OCI-M2 (cell line): ENCODE results near the gene DVL1.
A peak's percentile ranks its signal among the peaks of the same experiment; 100 is the strongest.
"Not testable (repeated sequence)": the region's sequence is repeated elsewhere in the genome, so short reads cannot be mapped to it uniquely, and the experiment has no call there.

ENCODE experiments used
- DNase-seq: peaks from one replicate; lab custom pipeline; 2025; ENCODE audit not compliant: unreplicated experiment; lab: John Stamatoyannopoulos, UW

Gene DVL1

DNA sequence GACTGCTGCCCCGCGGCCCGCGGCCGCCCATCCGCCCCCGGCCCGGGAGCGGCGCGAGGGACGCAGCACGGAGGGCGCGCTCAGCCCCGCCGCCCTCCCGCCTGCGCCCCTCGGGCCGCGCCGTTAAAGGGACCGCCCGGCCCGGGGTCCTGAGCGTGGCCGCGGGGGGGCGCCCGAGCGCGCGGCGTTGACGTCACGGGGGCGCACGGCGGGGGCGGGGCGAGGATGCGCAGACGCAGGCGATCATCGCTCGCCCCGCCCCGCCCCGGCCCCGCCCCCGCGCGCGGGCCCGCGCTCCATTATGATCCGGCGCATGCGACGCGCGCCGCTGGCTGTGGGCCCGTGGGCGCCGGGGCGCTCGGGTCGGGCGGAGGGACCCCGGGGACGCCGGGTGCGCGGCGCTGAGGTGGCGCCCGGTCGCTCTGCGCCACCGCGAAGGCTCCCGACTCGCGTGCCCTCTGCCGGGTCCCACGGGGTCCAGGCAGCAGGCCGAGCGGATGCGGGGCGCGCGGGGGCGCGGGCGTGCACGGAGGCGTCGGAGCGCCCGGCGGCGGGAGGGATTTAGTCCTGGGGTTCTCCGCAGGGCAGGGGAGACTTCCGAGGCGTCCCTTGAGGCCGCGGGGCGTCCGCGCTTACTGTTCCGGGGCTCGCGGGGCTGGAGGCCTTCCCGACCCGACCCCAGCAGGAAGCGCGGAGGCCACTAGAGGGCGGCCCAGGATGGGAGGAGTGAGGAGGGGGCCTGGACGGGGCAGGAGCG is at the start of gene DVL1:
Gene DVL1, minus strand, starts transcription at position 163 of the 757 bp plus-strand sequence. CDS start 353 bp downstream, outside the sequence.
- DNase-seq = no peak

DNA sequence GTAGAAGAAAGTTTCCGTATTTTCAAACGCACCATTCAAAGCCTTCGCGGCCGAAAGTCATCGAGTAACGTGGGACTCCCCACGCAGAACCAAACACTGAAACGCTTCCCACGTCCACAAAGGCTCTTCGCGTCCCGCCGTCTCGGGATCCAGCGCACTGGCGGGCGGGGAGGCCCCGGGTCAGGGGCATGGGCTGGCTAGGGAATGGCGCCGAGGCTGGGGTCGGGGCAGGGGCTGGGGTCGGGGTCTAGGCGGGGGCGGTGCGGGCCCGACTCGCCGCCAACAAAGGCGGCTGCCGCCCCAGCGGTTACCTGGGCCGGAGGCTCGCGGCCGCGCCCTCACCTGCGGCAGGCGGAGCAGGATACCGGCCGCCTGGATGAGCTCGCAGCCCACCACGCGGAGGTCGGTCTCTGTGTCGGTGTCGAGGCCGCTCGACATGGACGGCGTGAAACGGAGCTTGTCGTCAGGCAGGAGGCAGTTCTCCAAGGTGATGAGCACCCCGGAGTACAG is 49.5 kb upstream of the DVL1 start:
- DNase-seq = no peak

DNA sequence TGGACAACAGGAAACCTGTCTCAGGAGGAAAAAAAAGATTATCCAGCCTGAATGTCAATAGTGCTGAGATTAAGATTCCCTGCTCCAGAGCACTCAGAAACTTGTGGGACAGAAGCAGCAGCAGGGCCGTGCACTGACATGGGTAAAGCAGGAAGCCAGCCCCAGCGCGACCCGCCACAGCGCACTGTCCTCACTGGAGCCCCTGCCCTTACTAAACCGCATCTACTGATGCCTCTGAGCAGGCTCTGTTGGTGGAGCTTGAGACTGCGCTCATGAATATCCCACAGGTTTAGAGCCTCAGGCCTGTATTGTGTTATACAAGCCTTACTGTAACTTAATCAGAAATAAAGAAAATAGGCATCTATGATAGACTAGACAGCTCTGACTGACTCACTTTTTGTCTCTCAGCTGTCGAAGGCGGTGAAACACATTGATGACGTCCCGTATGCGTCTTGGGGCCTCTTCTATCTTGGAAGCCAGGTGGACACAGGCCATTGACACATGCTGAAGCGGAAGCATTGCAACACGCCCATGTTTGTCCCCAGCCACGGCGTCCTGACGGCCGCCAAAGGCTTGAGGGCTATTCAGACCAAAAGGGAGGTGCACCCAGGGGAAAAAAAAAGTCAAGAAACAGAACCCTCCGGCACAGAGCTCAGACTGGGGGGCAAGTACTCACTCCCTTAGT is 48.8 kb upstream of the DVL1 start:
- no peak for DNase-seq

DNA sequence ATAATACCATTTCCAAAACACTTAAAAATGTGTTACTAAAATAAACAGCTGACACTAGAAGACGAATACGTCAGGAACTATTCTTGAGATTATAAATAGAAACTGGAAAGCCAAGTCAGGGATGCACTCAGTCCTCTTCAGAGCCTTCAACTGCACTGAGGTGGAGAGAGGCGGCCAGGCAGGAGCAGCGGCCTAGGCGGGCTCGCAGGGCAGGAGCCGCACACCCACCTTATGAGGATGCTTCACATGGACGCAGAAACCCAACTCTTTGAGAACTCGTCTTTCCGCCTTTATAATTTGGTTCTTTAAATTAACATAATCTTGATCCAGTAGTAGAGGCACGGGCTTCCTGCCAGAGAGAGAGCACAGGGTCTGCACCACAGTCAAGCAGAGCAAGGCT is 45.9 kb upstream of the DVL1 start:
- DNase-seq = no peak

DNA sequence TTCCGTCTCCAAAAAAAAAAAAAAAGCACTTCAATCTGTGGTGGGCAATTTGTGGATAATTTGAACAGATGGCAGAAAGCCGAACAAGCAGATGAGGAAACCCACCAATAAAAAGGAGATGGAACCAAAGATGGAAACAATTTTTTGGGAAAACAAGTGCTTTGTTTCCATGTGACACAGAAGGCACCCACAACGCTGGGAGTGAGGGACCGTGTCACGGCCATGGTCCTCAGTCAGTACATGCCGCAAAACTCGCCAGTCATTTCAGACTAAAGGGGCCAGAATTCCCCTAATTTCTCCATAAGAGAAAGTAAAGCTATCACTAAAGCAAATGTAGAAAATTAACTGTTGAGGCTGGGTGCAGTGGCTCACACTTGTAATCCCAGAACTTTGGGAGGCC is 44.9 kb upstream of the DVL1 start:
- no peak for DNase-seq

DNA sequence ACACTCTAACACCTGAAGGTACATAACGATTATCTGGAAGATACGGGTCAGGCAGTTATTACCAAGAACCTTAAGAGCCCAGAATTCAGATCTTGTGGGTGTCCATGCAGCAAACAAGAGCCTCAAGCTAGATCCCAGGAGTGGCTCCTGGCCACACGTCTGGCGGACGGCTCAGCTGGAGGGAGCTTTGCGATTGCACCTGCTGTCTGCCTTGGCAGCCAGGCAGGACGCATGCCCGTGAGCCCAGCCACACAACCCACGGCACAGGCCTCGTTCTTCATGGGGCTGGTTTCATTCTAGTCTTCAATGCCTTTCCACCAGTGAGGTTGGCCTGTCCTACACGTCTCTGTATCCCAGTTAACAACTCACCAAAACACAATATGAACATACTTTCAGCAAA is 44.2 kb upstream of the DVL1 start:
- DNase-seq = no peak

DNA sequence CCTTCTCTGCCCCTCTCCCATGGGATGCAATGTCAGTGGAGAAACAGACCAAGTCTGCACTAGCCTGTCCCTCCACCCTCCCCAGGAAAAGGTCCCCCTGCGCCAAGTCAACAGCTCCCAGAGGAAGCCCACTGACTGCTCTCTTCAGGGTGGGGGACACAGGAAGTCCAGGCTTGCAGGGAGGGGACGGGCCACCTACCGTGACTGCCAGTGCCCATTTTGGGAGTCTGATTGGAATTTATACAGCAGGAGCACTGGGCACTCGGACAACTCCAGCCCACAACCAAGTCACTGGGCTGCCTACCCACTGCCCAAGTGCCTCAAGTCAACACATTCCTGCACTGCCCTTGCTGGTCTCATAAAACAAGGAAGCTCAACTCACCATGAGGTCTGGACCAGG is 43.8 kb upstream of the DVL1 start:
- DNase-seq = no peak

DNA sequence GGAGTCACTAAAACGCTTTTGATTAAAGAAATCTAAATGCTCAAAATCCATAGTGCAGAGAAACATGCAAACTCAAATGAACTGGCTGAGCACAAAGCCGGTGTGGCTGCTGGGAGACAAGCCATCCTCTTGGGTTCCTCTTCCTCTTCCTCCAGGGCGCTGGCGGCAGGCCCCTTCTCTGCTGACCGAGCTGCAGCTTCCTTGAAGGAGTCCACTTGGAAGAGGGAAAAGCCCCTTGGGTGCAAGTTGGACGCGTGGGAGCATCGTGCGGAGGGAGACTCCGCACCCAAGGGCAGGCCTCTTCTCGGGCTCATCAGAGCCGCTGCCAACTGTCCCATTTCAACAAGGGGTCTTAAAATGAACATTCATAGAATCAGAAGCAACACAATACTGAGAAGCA is 42.0 kb upstream of the DVL1 start:
- no peak for DNase-seq

DNA sequence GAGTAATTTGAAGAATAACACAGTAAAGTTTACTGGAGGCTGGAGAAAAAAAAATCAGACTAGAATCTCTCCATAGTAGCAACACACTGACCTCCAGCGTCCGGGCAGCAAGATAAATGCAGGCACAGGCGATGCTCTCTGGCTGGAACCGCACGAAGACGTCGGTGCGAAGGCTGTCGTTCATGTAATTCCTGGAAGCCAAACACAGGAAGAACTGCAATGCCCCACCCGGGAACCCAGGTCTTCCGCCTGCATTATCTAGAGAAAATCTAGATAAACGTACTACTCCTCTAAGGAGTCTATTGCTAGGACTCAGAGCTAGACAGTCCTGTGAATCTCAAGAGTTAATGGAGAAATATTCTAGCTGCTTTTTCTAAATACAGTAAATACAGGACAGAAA is 41.5 kb upstream of the DVL1 start:
- DNase-seq = no peak

DNA sequence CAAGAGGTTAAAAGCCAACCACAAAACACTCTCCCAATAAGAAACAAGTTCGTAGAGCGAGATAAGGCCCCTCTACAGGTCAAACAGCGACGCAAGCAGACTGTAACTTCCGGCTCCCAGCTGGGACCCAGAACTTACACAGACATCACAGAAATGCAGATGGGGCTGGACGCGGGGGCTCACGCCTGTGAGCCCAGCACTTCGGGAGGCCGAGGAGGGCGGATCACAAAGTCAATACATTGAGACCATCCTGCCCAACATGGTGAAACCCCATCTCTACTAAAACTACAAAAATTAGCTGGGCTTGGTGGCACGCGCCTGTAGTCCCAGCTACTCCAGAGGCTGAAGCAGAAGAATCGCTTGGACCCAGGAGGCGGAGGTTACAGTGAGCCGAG is 38.9 kb upstream of the DVL1 start:
- DNase-seq = no peak

DNA sequence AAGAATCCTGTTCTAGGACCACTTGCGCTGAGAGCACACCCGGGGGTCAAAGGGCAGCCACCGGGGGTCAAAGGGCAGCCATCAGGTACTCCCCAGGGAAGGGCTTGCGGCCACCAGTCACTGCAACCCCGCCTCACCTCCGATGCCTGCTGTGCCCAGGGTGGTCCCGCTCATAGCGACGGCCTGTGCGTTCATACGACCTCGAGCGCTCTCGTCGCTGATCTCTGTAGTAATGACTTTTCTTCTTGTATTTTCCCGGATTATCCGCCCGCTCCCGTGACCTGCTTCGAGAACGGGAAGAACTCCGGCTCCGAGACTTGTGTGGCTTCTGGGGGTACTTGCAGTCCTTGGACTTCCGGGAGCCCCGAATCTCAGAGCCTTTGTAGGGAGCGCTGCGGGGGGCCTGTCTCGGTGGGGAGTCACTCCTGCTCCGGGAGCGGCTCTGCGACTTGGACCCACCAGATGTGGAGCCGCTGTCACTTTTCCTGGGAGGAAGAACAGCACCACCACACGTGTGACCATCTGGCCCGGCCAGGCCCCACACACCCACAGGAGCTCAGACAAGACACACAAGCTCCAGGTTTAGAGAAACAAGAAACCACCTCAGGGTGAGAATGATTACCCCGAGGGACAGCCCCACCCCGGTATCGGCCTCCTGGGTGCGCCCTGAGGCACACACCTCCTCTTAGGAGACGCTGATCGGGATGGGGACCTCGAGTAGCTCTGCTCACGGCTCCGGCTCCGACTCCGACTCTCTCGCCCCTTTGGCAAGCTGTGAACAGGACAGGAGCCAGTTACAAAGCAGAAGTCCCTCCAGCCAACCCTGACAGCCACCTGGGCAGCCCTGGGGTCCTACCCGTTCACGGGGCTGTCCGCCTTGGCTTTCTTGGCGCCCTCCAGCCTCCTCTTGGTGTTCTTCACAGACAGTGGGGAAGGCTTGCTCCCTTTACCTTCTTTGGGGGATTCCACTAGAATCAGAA is 38.2 kb upstream of the DVL1 start:
- DNase-seq = no peak

DNA sequence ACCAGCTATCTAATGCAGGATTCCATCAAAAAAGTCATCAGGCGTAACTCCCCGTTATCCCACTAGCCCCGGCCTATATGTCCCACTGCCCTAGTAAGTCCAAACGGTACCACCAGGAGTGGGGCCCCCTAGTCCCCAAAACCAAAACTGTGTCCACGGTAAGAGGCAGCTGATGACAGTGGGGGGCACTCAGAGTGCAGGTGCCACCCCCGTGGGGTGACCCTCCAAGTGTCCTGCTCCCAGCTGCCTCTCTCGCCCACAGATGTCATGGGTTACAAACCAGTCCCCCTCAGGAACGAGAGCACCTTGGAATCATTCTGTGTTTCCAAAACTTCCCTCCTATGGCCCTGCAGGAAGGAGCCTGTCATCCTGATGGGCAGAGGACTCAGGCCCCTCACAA is 36.7 kb upstream of the DVL1 start:
- no peak for DNase-seq

DNA sequence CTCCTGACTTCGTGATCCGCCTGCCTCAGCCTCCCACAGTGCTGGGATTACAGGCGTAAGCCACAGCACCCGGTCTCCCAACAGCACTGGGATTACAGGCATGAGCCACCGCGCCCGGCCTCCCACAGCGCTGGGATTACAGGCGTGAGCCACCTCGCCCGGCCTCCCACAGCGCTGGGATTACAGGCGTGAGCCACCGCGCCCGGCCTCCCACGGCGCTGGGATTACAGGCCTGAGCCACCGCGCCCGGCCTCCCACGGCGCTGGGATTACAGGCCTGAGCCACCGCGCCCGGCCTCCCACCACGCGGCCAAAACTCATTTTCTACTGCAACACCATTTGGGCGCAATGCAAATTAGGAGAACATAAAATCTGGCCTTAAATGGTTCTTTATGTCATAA is 36.1 kb upstream of the DVL1 start:
- DNase-seq = not testable (repeated sequence)

DNA sequence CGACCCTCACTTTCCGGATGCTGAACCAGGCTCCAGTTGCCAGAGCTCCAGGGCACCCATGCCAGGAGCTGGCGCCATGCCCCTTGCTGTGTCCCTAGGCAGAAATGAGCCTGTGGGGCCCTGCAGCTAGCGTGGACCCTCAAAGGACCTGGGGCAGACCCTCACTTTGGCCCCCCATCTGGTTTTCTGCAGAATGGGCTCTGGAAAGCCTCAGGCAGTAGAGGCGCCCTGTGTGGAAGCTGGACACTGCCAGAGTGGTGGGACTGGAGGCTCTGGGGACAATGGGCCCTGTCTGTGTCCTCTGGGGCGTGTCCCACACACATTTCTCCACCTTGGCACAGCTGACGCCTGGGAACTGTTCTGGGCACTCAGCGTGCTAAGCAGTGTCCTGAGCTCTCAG is 32.1 kb upstream of the DVL1 start:
- no peak for DNase-seq

DNA sequence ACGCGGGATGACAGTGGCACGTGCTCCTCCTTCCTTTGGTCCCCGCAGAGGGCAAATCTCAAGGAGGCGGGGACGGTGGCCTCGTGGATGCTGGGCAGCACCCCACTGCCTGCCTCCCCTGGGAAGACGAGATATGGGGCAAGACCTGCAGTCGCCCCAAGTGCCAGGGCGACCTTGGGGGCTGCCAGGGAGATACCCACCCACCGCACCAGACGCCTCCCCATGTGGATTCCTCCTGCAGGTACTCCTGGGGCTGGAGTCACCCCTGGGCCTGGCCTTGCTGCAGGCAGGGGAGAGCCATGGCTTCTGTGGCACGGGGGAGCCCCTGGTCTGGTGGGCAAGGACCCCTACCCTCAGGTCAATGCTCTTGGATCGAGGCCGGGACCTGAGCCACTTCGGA is 31.6 kb upstream of the DVL1 start:
- DNase-seq = no peak

DNA sequence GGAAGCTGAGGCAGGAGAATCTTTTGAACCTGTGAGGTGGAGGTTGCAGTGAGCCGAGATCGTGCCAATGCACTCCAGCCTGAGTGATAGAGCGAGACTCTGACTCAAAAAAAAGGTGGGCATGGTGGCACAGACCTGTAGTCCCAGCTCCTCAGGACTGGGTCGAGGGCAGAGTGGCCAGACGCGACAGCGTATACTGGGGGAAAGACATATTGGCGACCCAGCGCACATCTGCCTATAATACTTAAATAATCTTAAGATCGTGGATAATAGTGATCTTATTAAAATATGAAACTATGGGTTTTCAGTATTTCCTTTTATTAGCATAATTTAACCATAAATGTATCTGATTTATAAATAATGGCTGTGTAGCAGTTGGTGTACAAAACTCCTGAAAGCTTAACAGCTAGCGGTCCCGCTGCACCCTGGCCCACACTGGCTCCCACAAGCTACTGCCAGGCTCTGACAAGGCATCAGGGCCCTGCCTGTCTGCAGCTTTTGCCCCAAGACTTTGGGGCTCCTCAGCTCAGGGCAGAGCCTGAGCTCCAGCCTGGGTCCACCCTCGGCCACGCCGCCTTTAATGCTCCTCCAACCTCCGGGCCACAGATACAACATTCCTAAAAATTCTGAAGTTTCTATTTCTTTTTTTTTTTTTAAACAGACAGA is 28.5 kb upstream of the DVL1 start:
- DNase-seq = no peak

DNA sequence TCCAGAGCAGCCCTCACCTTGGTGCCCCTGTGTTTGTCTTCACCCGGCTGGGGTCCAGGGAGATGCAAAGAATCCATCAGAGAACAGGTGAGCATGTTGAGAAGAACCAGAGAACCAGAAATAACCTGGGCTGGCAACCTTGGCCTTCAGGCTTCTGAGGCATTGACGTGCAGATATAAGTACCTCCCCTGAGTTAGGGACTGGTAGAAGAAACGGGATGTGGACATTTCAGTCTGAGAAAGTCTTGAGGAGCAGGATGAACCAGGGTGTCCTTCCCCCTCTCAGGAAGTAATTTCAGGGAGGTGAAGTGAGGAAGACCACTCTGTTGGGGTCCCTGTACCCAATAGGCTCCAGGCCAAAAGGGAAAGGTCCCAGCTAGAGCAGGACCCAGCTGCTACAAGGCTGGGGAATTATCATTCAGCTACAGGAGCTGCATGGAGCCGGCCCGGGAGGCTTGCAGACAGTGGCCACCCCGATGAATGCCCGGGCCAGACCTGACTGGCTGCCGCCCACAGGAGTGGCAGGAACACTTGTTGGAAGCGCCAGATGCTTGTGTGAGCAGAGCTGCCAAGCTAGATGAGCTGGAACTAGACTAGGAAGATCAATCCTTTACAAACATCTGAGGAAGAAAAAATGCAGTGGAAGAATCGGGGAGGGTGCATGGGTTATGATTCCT is 27.5 kb upstream of the DVL1 start:
- no peak for DNase-seq

DNA sequence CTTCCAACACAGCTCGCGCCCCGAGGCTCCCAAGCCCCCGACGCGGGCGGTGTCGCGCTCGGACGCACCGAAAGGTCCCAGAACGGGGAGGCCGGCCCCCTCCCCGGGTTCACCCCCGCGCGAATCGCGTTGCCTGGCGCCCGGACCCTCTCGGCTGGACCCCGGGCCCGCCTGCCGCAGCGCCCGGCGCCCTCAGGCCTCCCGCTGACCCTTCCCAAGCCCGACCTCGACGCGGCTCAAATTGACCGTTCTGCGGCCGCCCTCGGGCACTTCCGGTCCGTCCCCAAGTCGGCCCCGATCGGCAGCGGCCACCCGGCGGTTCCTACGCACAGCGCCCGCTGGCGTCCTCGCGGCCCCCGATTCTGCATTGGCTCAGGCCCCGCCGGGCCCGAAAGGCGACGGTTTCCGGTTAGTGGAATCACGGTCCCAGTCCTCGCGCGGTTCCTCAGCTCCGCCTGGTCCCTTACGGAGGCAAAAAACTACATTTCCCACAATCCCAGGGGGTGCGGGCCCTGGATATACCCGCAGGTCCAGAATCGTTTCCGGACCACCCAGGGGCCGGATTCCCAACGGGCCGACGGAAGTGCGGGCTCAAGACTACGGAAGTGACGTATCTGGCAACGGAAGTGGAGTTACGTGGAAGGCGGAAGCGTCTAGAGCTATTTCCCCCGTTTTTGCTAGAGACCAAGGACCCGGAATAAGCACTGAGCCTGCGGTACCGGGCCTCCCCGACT is 25.9 kb upstream of the DVL1 start, which contains the start of gene AURKAIP1:
Gene AURKAIP1, minus strand, starts transcription at position 279 of the 734 bp plus-strand sequence. CDS start 451 bp downstream, outside the sequence.
- DNase-seq = peak; percentile 80

DNA sequence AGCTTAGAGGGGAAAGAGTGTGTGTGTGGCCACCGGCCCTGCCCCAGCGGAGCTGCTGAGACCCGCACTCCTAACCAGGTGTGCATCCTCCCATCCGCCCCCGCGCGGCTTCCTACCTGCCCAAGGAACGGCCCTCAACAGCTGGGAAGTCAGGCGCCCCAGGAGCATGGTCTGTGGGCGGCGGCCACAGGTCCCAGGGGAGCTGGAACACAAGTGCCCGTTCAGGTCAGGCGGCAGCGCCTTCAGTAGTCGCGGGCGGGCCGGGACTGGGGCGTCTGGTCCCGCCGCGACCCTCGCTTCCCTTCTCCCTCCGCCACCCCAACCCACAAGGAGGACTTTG is 25.3 kb upstream of the DVL1 start:
- DNase-seq = no peak
